Activated T-cell treated with anti-CD3 and anti-CD28 coated beads, Interleukin-2, amount 50 U/mL, for 72 hours (primary cell): ENCODE results near the gene LIMA1. TPM values are rescaled to one million over a fixed set of nuclear protein-coding genes. Genes with fewer than 3 reads are reported as not detected.
"Not testable (repeated sequence)": the region's sequence is repeated elsewhere in the genome, so short reads cannot be mapped to it uniquely, and the experiment has no call there.

ENCODE experiments used
- ATAC-seq, 2 donors: fragments of 150-1000 bp; cut with Tn5 transposase; replicated peaks in 1 of 2; 2 replicates each; pipeline ENCODE4 v1.10.0; 2021; ENCODE audit warnings: moderate library complexity in 2 of 2, mild to moderate bottlenecking in 1 of 2
- DNase-seq, 2 donors: peaks; one replicate each; pipeline ENCODE4 v3.0.0; 2021 to 2022; ENCODE audit warnings: mixed read lengths in 1 of 2
- H3K27ac Mint-ChIP-seq: one replicate; pipeline ENCODE4 v1.8.0; 2022; ENCODE audit warnings: mild to moderate bottlenecking, moderate library complexity, mixed read lengths
- H3K27me3 Mint-ChIP-seq: one replicate; pipeline ENCODE4 v1.8.0; 2022; ENCODE audit warnings: low read depth, mixed read lengths
- H3K36me3 Mint-ChIP-seq, 2 donors: one replicate each; pipeline ENCODE4 v1.8.0; 2022; ENCODE audit warnings: mixed read lengths in 2 of 2, mild to moderate bottlenecking in 1 of 2; ENCODE audit not compliant: insufficient read depth in 2 of 2
- H3K4me1 Mint-ChIP-seq: one replicate; pipeline ENCODE4 v1.8.0; 2022; ENCODE audit warnings: low read depth, mixed read lengths
- H3K4me3 Mint-ChIP-seq, 2 donors: one replicate each; pipeline ENCODE4 v1.8.0; 2022; ENCODE audit warnings: mild to moderate bottlenecking in 2 of 2, mixed read lengths in 2 of 2, moderate library complexity in 2 of 2
- H3K9me3 Mint-ChIP-seq, 2 donors: one replicate each; pipeline ENCODE4 v1.8.0; 2022; ENCODE audit warnings: mixed read lengths in 2 of 2
- total RNA-seq, 2 donors: library from RNA; stranded (reverse); gene quantifications; one replicate each; pipeline ENCODE4 v1.2.3, GENCODE V29; 2022

Gene LIMA1
- total RNA-seq, 2 donors from 2014 or later, result 117 to 124 TPM

DNA sequence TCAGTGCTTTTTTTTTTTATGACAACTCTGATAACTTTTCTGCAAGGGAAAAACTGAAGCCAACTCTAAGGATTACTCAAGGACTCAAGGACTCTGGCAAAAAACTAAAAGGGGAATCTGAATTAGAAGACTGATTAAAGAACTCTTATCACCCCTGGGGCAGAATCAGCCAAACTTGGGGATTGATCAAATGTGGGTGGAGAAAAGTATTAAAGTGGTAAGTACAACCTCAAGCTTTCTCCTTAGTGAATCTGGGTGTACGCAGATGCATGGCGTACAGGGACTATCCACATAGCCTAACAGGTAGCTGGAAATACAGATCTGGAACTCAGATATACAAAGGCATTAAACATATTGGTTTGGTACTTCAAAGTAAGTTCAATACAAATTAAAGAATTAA, 7.3 kb downstream of the LIMA1 start:
- ATAC-seq, result no peak
- H3K27me3 Mint-ChIP-seq, result no peaks in the 10 kb centered on the region
- no peak for DNase-seq
- H3K4me3 Mint-ChIP-seq, result no peak overlapping the region
- no peaks in the 10 kb centered on the region for H3K9me3 Mint-ChIP-seq
- no peaks in the 10 kb centered on the region for H3K36me3 Mint-ChIP-seq
- H3K4me1 Mint-ChIP-seq, result peaks cover 4% of the 10 kb centered on the region
- no peak overlapping the region for H3K27ac Mint-ChIP-seq

DNA sequence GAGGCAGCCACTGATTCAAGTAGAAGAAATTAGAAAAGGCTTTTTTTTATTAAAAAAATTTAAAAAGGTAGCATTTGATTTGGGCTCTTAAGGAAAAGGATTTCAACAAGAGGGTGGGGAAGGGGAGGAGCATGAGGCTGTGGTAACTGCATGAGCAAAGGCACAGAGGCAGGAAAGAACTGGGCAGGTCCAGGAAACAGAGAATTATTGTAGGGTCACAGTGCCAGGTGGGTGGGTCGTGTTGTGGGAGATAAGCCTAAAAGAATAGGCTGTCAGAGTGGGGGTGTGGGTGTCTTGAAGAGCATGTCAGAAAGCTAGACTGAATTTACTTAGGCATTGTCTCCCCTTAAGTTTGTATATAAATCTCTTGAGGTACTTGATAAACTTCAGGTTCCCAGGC, 7.8 kb downstream of the LIMA1 start:
- no peak overlapping the region for H3K27ac Mint-ChIP-seq
- H3K4me3 Mint-ChIP-seq, result no peak overlapping the region

DNA sequence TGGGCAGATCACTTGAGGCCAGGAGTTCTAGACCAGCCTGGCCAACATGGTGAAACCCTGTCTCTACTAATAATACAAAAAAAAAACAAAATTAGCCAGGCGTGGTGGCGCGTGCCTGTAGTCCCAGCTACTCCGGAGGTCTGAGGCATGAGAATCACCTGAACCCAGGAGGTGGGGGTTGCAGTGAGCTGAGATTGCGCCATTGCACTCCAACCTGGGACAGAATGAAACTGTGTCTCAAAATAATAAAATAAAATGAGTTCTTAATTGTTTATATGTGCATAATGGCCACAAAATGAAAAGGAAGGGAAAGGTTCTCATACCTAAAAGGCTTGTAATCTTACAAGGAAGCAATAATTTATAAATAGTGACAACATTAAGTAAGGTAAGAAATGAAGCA, 8.2 kb downstream of the LIMA1 start:
- not testable (repeated sequence) for H3K9me3 Mint-ChIP-seq, H3K4me3 Mint-ChIP-seq, H3K4me1 Mint-ChIP-seq, H3K27me3 Mint-ChIP-seq, ATAC-seq, H3K27ac Mint-ChIP-seq, DNase-seq, H3K36me3 Mint-ChIP-seq

More for the DNA sequence above, 7.8 kb downstream of the LIMA1 start:
- no peaks in the 10 kb centered on the region for H3K27me3 Mint-ChIP-seq
- ATAC-seq, result no peak
- DNase-seq, result no peak
- H3K4me1 Mint-ChIP-seq, result no peaks in the 10 kb centered on the region
- no peaks in the 10 kb centered on the region for H3K9me3 Mint-ChIP-seq
- no peaks in the 10 kb centered on the region for H3K36me3 Mint-ChIP-seq

DNA sequence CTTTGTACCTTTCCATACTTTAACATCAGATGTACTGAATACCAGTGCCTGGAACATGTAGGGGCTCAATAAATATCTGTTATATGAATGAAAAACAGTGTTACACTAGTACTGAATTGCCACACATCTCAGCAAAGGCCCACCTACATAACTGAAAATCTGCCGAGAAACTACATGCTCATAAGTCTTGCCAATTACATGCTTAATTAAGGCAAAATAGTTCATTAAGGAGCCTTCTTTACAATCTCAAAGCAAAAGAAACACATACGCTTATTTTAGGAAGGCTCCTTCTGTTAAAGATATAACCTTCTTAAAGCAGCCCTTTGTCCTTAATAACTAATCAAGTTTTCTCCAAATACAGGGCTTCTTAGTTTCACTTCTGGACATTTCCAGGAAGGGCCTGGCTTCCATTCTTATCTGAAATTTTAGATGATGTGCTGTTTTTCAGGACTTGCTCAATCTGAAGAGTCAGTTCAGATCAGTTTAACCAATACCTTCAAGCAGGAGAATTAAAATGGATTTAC, 11.5 kb downstream of the LIMA1 start:
- H3K27me3 Mint-ChIP-seq, result no peaks in the 10 kb centered on the region

DNA sequence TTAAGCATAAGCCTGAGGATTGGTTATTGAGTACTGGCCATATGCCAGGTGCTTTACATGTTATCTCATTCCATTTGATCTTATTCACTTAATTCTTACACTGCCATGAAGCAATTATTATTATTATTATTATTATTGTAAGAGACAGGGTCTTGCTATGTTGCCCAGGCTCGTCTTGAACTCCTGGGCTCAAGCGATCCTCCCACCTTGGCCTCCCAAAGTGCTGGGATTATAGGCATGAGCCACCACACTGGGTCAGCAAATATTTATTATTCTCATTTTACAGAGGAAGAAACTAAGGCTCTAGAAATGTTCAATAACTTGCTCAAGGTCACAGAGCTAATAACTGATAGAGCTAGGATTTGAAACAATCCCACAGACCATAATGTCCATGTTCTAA, 14.8 kb downstream of the LIMA1 start:
- Mint-ChIP-seq H3K36me3 (peaks cover 0 to 2% of the 10 kb centered on the region in 2 donors), H3K9me3 (no peaks in the 10 kb centered on the region), H3K4me3 (no peak overlapping the region), H3K27me3 (no peaks in the 10 kb centered on the region), H3K4me1 (no peaks in the 10 kb centered on the region), H3K27ac (no peak overlapping the region)
- ATAC-seq (no peak), DNase-seq (no peak)

More for the DNA sequence above, 11.5 kb downstream of the LIMA1 start:
- no peak for ATAC-seq
- Mint-ChIP-seq H3K9me3 (no peaks in the 10 kb centered on the region), H3K27ac (no peak overlapping the region), H3K4me1 (no peaks in the 10 kb centered on the region), H3K36me3 (no peaks in the 10 kb centered on the region), H3K4me3 (no peak overlapping the region)
- DNase-seq, result no peak

DNA sequence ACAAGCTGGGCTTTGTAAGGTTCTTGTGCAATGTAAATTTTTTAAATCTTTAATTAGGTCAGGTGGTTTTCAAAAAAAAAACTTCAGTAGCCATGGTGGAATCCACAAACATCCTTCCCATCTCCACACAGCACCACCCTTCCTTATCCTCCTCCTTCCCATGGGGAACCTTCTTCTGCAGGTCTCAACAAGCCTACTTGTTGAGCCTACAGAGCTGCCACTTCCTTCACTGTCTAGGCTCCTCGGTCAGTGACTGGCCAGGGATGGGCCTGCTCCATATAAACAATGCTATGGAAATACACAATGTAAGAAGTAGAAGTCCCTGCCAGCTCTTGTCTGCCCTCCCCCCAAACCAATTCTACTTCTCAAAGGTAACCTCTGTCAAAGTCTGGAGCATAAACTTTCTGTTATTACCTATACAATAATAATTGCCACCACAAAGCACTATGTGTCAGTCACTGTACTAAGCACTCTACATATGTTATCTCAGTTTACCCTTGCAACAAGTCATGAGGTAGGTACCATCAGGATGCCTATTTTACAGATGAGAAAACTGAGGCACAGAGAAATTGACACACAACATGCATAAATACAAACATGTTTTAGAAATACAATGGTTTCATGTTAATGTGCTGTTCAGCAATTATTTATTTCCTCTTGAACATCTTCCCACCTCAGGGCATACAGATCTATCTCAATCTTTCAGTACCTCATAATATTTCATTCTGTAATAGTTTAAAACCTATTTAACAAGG, 17.4 kb downstream of the LIMA1 start:
- DNase-seq (no peak), ATAC-seq (no peak)
- Mint-ChIP-seq H3K27me3 (no peaks in the 10 kb centered on the region), H3K27ac (no peak overlapping the region), H3K4me3 (no peak overlapping the region), H3K9me3 (no peaks in the 10 kb centered on the region), H3K36me3 (peaks cover 0 to 2% of the 10 kb centered on the region in 2 donors), H3K4me1 (no peaks in the 10 kb centered on the region)

DNA sequence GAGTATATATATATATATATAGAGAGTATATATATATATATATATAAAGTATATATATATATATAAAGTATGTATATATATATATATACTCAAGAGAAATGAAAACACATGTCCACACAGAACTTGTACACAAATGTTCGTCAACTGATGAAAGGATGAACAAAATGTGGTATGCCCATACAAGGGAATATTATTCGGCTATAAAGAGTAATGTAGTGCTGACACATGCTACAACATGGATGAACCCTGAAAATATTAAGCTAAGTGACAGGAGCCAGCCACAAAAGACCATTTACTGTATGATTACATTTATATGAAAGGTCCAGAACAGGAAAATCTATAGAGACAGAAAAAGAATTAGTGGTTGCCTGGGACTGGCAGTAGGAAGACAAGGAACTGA, 19.5 kb downstream of the LIMA1 start:
- H3K27me3 Mint-ChIP-seq, result no peaks in the 10 kb centered on the region

DNA sequence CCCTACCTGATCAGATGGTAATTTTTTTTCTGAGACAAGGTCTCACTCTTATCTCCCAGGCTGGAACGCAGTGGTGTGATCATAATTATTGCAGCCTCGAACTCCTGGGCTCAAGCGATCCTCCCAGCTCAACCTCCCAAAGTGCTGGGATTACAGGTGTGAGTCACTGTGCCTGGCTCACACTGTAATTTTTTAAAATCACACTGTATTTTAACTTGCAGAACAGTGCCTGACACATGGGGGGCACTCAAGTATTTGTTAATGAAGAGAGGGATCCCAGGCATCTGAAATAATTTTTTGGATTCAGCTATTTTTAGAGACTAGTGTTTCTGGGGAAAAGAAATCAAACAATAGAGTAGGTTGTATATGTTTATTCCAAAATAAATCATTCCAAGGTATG, 21.7 kb downstream of the LIMA1 start:
- no peaks in the 10 kb centered on the region for H3K9me3 Mint-ChIP-seq
- H3K4me1 Mint-ChIP-seq, result no peaks in the 10 kb centered on the region
- H3K36me3 Mint-ChIP-seq, result peaks cover 0 to 2% of the 10 kb centered on the region in 2 donors
- ATAC-seq (no peak), DNase-seq (no peak)
- no peaks in the 10 kb centered on the region for H3K27me3 Mint-ChIP-seq
- no peak overlapping the region for H3K27ac Mint-ChIP-seq
- H3K4me3 Mint-ChIP-seq, result no peak overlapping the region

More for the DNA sequence above, 19.5 kb downstream of the LIMA1 start:
- Mint-ChIP-seq H3K27ac (no peak overlapping the region), H3K4me3 (no peak overlapping the region), H3K36me3 (peaks cover 0 to 2% of the 10 kb centered on the region in 2 donors), H3K4me1 (no peaks in the 10 kb centered on the region), H3K9me3 (no peaks in the 10 kb centered on the region)
- DNase-seq (no peak), ATAC-seq (no peak)

DNA sequence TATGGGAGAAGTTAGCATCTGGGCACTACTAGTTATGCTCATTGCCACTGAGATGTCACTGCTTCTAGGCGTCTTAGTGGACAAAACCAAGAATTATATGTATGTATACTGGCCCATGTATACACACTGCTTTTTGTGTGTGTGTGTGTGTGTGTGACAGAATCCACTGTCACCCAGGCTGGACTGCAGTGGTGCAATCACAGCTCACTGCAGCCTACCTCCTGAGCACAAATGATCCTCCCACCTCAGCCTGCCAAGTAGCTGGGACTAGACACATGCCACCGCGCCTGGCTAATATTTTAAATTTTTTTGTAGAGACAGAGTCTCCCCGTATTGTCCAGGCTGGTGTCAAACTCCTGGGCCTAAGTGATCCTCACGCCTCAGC, 25.2 kb downstream of the LIMA1 start:
- H3K27me3 Mint-ChIP-seq, result no peaks in the 10 kb centered on the region
- peaks cover 19% of the 10 kb centered on the region for H3K4me1 Mint-ChIP-seq
- ATAC-seq, result no peak
- H3K36me3 Mint-ChIP-seq, result peaks cover 0 to 2% of the 10 kb centered on the region in 2 donors
- H3K9me3 Mint-ChIP-seq, result no peaks in the 10 kb centered on the region
- H3K27ac Mint-ChIP-seq, result no peak overlapping the region
- no peak for DNase-seq
- H3K4me3 Mint-ChIP-seq, result no peak overlapping the region

DNA sequence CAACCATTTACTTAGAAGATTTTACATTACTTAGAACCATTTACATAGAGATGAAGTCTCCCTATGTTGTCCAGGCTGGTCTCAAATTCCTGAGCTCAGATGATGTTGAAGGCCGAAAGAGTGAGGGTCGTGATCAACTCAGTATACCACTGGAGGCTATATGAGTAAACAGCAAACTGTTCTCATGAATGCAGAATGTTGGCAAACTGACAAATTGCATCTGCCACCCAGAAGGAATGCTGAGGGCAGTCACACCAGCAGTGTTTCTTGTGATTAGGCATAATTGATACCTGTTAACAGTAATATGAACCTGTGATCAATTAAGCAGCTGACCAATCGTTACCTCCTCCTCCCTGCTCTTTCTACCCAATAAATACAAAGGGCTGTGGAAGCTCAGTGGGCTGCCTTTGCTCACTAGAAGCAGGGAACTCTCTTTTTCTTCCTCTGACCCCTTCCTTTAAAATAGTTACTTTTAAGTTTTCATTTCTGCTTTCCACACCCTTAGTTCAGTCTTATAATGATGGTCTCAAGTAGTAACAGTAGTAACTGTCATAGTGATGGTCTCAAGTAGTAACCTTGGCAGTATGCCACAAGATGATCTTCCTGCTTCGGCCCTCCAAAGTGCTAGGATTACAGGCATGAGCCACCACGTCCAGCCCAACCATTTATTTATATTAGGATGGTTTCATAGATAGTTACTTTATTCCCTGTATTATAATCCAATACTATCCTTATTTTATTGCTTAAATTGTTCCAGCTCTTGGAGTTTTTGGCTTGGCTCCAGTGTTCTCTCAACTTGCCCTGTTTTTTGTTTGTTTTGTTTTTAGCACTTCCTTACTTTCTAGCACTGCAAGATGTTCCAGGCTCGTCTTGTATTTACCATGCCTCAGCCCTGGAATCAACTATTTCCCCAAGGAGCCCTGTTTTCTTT, 25.8 kb downstream of the LIMA1 start:
- no peak overlapping the region for H3K4me3 Mint-ChIP-seq
- peaks cover 2% of the 10 kb centered on the region in 2 donors for H3K36me3 Mint-ChIP-seq
- H3K27me3 Mint-ChIP-seq, result no peaks in the 10 kb centered on the region
- no peak overlapping the region for H3K27ac Mint-ChIP-seq
- no peak for DNase-seq
- peaks cover 26% of the 10 kb centered on the region for H3K4me1 Mint-ChIP-seq
- H3K9me3 Mint-ChIP-seq, result no peaks in the 10 kb centered on the region
- no peak for ATAC-seq

DNA sequence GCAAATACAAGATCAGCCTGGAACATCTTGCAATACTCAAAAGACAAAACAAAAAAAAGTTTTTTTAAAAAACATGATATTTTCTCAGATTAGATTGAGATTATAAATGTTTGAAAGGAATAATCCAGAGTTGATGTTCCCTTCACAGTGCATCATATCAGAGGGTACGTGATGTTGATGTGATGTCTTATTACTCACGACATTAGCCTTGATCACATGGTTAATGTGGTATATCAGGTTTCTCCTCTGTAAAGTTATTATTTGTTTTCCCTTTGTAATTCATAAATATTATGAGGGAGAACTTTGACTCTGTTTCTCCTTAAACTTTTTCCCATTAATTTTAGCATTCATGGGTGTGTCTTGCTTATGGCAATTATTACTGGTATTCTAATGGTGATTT, 26.6 kb downstream of the LIMA1 start:
- H3K36me3 Mint-ChIP-seq, result peaks cover 2% of the 10 kb centered on the region in 2 donors
- H3K4me1 Mint-ChIP-seq, result peaks cover 33% of the 10 kb centered on the region
- no peak overlapping the region for H3K27ac Mint-ChIP-seq
- no peaks in the 10 kb centered on the region for H3K9me3 Mint-ChIP-seq
- H3K4me3 Mint-ChIP-seq, result no peak overlapping the region
- DNase-seq (no peak), ATAC-seq (no peak)
- H3K27me3 Mint-ChIP-seq, result no peaks in the 10 kb centered on the region

DNA sequence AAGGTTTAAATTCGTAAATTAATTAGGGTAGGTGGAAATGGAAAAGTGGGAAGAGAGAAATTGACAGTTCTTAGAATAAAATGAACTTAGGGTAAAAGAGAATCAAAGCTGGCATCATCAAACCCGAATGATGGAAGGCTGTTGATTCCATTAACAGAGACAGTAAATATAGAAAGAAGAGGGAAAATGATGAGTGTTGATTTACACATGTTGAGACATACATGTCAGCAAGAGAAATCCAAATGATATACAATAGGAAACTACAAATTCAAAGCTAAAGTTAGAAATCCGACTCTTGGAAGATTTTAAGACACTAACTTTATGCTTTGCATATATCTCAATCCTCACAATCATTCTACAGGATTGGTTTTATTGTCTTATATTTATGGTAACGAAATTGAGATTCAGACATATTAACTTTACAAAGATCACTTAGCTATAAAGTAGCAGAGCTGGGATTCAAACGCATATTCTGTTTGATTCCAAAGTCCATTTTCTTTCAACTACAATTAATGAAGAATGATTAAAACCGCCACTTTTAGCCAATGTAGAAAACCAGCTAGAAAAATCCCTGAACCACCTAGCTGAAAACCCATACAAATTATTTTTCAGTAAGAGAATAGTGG, 30.2 kb downstream of the LIMA1 start:
- Mint-ChIP-seq H3K4me3 (peak overlapping the region; percentile 63 to 84), H3K27me3 (no peaks in the 10 kb centered on the region), H3K36me3 (peaks cover 2 to 6% of the 10 kb centered on the region in 2 donors), H3K9me3 (no peaks in the 10 kb centered on the region), H3K4me1 (peaks cover 69% of the 10 kb centered on the region), H3K27ac (peak overlapping the region; percentile 86)
- DNase-seq (no peak), ATAC-seq (no peak)
